Ishikawa (cell line): ENCODE results near the gene DENND4C.

Source experiments
- CEBPB ChIP-seq: IDR thresholded peaks from 2 replicates; pipeline ENCODE4 v1.6.1; 2012
- CREB1 ChIP-seq: IDR thresholded peaks from 2 replicates; pipeline ENCODE4 v1.6.1; 2012; ENCODE audit warnings: low read depth
- EGR1 ChIP-seq: IDR thresholded peaks from 2 replicates; pipeline ENCODE4 v1.6.1; 2012
- EP300 ChIP-seq: IDR thresholded peaks from 2 replicates; pipeline ENCODE4 v1.6.1; 2012; ENCODE audit warnings: borderline replicate concordance
- FOXM1 ChIP-seq: IDR thresholded peaks from 2 replicates; pipeline ENCODE4 v1.6.1; 2012; ENCODE audit warnings: low read depth, borderline replicate concordance
- NFIC ChIP-seq: IDR thresholded peaks from 2 replicates; pipeline ENCODE4 v1.6.1; 2012
- RAD21 ChIP-seq: IDR thresholded peaks from 2 replicates; pipeline ENCODE4 v1.6.1; 2012; ENCODE audit warnings: low read depth
- TAF1 ChIP-seq: IDR thresholded peaks from 2 replicates; pipeline ENCODE4 v1.6.1; 2012; ENCODE audit warnings: low read depth, mild to moderate bottlenecking
- TCF12 ChIP-seq: IDR thresholded peaks from 2 replicates; pipeline ENCODE4 v1.6.1; 2012; ENCODE audit warnings: low read depth
- TEAD4 ChIP-seq: IDR thresholded peaks from 2 replicates; pipeline ENCODE4 v1.6.1; 2012
- YY1 ChIP-seq: IDR thresholded peaks from 2 replicates; pipeline ENCODE4 v1.6.1; 2012; ENCODE audit warnings: low read depth
- ZBTB7A ChIP-seq: IDR thresholded peaks from 2 replicates; pipeline ENCODE4 v1.6.1; 2012; ENCODE audit warnings: low read depth
- TF ChIP-seq, protein P1 (sequence below): IDR thresholded peaks from 2 replicates; pipeline ENCODE4 v1.6.1; 2012
- TF ChIP-seq, protein P2 (sequence below): IDR thresholded peaks from 2 replicates; pipeline ENCODE4 v1.6.1; 2012
- TF ChIP-seq, protein P3 (sequence below): IDR thresholded peaks from 2 replicates; pipeline ENCODE4 v1.6.1; 2012; ENCODE audit warnings: low read depth, mild to moderate bottlenecking

DENND4C gene

DNA sequence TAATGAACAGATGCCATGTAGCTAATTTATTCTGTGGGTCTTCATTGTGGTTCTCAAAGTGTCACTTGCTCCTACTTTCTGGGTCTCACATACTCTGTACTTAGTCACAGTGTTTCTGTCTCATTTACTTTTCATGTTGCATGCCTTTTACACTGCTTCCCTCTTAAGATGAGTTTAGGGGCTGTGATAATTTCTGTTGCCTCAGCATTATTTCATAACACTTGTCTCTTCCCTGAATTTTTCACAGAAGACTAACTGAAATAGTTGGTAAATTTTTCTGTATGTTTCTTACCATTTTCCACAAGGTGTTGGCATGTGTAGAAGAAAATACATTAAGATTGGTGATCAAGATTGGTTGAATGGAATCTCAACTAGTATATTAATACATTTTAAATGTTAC is 59.6 kb downstream of the DENND4C start:
- no peak for TF ChIP-seq TEAD4
- TF ChIP-seq EP300, result no peak
- TF ChIP-seq, protein P1, sequence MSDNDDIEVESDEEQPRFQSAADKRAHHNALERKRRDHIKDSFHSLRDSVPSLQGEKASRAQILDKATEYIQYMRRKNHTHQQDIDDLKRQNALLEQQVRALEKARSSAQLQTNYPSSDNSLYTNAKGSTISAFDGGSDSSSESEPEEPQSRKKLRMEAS, result no peak
- no peak for TF ChIP-seq TCF12
- TF ChIP-seq YY1, result no peak
- TF ChIP-seq CEBPB, result no peak
- no peak for TF ChIP-seq RAD21
- no peak for TF ChIP-seq TAF1
- no peak for TF ChIP-seq ZBTB7A
- no peak for TF ChIP-seq CREB1
- no peak for TF ChIP-seq NFIC
- TF ChIP-seq, protein P2, sequence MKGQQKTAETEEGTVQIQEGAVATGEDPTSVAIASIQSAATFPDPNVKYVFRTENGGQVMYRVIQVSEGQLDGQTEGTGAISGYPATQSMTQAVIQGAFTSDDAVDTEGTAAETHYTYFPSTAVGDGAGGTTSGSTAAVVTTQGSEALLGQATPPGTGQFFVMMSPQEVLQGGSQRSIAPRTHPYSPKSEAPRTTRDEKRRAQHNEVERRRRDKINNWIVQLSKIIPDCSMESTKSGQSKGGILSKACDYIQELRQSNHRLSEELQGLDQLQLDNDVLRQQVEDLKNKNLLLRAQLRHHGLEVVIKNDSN, result no peak
- no peak for TF ChIP-seq EGR1
- TF ChIP-seq, protein P3, sequence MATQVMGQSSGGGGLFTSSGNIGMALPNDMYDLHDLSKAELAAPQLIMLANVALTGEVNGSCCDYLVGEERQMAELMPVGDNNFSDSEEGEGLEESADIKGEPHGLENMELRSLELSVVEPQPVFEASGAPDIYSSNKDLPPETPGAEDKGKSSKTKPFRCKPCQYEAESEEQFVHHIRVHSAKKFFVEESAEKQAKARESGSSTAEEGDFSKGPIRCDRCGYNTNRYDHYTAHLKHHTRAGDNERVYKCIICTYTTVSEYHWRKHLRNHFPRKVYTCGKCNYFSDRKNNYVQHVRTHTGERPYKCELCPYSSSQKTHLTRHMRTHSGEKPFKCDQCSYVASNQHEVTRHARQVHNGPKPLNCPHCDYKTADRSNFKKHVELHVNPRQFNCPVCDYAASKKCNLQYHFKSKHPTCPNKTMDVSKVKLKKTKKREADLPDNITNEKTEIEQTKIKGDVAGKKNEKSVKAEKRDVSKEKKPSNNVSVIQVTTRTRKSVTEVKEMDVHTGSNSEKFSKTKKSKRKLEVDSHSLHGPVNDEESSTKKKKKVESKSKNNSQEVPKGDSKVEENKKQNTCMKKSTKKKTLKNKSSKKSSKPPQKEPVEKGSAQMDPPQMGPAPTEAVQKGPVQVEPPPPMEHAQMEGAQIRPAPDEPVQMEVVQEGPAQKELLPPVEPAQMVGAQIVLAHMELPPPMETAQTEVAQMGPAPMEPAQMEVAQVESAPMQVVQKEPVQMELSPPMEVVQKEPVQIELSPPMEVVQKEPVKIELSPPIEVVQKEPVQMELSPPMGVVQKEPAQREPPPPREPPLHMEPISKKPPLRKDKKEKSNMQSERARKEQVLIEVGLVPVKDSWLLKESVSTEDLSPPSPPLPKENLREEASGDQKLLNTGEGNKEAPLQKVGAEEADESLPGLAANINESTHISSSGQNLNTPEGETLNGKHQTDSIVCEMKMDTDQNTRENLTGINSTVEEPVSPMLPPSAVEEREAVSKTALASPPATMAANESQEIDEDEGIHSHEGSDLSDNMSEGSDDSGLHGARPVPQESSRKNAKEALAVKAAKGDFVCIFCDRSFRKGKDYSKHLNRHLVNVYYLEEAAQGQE, result no peak

DNA sequence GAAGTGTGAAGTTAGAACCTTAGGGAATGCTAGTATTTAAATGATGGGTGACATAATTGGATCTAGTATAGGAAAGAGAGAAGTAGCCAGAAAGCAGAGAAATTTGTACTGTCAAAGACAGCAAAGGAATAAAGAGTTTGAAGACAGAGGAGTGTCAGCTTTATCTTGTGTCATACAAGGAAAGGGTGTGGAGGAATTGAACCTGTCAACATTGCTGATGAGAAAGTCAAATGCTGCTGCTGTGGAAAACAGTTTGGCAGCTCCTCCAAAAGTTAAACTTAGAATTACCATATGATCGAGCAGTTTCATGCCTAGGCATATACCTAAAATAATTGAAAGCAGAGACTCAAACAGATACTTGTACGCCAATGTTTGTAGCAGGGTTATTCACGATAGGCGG is 63.7 kb downstream of the DENND4C start:
- no peak for TF ChIP-seq TAF1
- TF ChIP-seq EGR1, result no peak
- no peak for TF ChIP-seq CEBPB
- no peak for TF ChIP-seq RAD21
- no peak for TF ChIP-seq FOXM1
- TF ChIP-seq EP300, result no peak
- no peak for TF ChIP-seq TEAD4
- TF ChIP-seq CREB1, result no peak
- no peak for TF ChIP-seq ZBTB7A

DNA sequence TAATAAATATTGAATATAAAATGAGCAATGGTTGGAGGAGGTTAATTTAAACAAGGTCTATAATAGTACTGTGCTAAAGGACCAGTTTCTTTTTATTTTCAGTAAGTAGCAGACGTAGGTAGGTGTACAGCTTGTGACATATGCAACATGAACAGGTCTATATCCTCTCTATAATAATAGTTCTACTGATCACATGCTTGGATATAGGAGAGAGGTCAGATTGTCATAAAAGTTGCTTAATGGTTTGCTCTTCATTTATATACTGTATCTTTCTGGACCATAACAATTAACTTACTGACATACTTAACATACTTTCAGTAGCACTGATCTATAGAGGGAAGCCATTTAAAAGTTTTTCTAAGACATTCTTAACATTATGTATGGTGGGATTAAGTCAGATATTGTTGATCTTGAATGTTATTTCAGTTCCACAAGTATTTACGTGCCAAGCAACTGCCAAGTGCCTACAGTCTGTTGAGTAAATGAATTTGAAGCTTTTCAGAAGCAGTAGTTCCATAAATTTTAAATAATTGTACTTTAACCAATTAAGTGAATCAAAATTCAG is 68.0 kb downstream of the DENND4C start:
- TF ChIP-seq NFIC (no peak), ZBTB7A (no peak), EGR1 (no peak), EP300 (no peak), CEBPB (no peak)
- TF ChIP-seq, protein P1, result no peak
- TF ChIP-seq, protein P3, result no peak

DNA sequence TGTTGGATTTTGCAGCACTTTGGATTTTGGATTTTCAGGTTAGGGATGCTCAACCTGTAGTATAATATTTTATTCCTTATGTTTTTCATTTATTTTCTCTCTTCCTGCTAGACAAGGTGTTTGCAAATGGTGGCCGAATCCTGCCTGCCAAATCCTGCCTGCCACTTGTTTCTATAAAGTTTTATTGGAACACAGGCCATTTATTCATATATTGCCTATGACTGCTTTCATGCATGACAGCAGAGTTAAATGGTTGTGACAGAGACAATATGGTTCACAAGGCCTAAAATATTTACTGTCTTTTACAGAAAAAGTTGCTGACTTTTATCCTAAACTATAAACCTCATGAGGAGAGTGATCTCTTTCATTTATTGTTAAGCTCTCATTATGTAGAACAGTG is 72.7 kb downstream of the DENND4C start:
- TF ChIP-seq TCF12 (no peak), EGR1 (no peak), RAD21 (no peak), ZBTB7A (no peak), FOXM1 (no peak), NFIC (no peak), EP300 (no peak), TEAD4 (no peak), YY1 (no peak)
- TF ChIP-seq, protein P1, result no peak
- TF ChIP-seq, protein P3, result no peak

DNA sequence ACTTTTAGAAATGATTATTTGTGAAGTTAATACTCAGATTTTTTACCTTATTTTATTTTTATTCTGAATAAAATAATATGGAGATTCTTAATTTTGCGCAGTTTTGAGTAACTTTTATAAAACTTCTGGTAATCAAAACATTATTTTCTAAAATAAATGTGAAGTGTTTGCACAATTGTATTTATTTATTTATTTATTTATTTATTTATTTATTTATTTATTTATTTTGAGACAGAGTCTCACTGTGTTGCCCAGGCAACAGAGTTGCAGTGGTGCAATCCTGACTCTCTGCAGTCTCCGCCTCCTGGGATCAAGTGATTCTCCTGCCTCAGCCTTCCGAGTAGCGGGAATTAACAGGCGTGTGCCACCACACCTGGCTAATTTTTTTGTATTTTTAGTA is 76.1 kb downstream of the DENND4C start:
- TF ChIP-seq FOXM1, result no peak
- TF ChIP-seq TEAD4, result no peak
- no peak for TF ChIP-seq TAF1
- TF ChIP-seq, protein P2, result no peak
- TF ChIP-seq, protein P1, result no peak
- TF ChIP-seq EP300, result no peak
- no peak for TF ChIP-seq EGR1
- TF ChIP-seq RAD21, result no peak
